ENCODE measurements around the gene KBTBD2. TPM values are rescaled to one million over a fixed set of nuclear protein-coding genes. Genes with fewer than 3 reads are reported as not detected.
"Not testable (repeated sequence)": the region's sequence is repeated elsewhere in the genome, so short reads cannot be mapped to it uniquely, and the experiment has no call there.

The KBTBD2 gene
- total RNA-seq, 1 donor = 47.0 TPM

DNA sequence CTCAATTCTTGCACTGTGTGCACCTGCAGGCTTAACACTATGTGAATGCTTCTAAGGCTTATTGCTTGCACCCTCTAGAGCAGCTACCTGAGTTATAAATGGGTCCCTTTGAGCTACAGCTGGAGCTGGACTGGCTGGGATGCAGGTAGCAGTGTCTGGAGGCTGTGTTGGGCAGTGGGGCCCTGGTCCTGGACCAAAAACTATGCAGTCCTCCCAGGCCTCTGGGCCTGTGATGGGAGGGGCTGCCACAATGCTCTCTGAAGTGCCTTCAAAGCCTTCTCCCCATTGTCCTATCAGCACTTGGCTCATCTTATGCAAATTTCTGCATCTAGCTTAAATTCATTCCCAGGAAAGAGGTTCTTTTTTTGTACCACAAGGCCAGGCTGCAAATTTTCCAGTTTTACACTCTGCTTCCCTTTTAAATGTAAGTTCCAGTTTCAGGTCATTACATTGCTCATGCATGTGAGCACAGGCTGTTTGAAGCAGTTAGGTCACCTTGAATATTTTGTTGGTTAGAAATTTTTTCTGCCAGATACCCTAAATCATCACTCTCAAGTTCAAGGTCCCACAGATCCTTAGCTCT, 26.0 kb downstream of the KBTBD2 start:
- no peaks in the 10 kb centered on the region for H3K9me3 ChIP-seq (ENCODE audit: low read depth, low read length)
- no peaks in the 10 kb centered on the region for H3K4me1 ChIP-seq (ENCODE audit: insufficient read depth, low read length)
- no peak overlapping the region for H3K4me3 ChIP-seq (ENCODE audit: insufficient read depth, low read length)
- no peak overlapping the region for H3K4me2 ChIP-seq (ENCODE audit: insufficient read depth, low read length)
- no peak overlapping the region for H3K27ac ChIP-seq (ENCODE audit: low read depth, low read length)
- H3K36me3 ChIP-seq (ENCODE audit: insufficient read depth, low read length) = peaks cover 18% of the 10 kb centered on the region
- peaks cover 5% of the 10 kb centered on the region for H4K20me1 ChIP-seq (ENCODE audit: insufficient read depth, low read length)
- peaks cover 13% of the 10 kb centered on the region for H3K79me2 ChIP-seq (ENCODE audit: insufficient read depth, low read length)
- H2AFZ ChIP-seq (ENCODE audit: low read length) = no peak overlapping the region
- DNase-seq (ENCODE audit: insufficient read length, low spot score, missing footprints) = no peak
- H3K27me3 ChIP-seq (ENCODE audit: insufficient read depth, low read length) = no peaks in the 10 kb centered on the region
- no peak for TF ChIP-seq CTCF (IDR thresholded peaks at IDR 0.05; ENCODE audit: extremely low read depth, low read depth, low read length)

DNA sequence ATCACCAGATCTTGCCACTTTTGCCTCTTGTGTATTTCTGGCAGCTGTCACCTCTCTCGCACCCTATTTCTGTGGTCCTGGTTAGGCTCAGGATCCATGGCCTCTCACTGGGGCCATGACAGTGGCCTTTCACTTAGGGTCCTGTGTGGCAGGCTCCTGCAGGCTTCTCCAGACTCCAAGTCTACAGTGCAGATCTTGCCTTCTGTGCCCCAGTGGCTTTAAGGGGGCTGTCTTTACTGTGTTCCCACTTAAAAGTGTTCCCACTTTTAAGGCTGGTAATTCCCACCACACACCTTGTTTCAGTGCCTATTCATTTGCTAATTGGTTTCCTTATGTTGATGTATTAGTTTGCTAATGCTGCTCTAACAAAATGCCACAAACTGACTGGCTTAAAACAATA, 27.7 kb downstream of the KBTBD2 start:
- not testable (repeated sequence) for H3K79me2 ChIP-seq (ENCODE audit: insufficient read depth, low read length); H3K4me1 ChIP-seq (ENCODE audit: insufficient read depth, low read length); H3K27me3 ChIP-seq (ENCODE audit: insufficient read depth, low read length); H3K9me3 ChIP-seq (ENCODE audit: low read depth, low read length); H2AFZ ChIP-seq (ENCODE audit: low read length); H4K20me1 ChIP-seq (ENCODE audit: insufficient read depth, low read length); H3K4me2 ChIP-seq (ENCODE audit: insufficient read depth, low read length); H3K36me3 ChIP-seq (ENCODE audit: insufficient read depth, low read length); DNase-seq (ENCODE audit: insufficient read length, low spot score, missing footprints); H3K4me3 ChIP-seq (ENCODE audit: insufficient read depth, low read length); H3K27ac ChIP-seq (ENCODE audit: low read depth, low read length)

- Histone ChIP-seq H4K20me1 (ENCODE audit: insufficient read depth, low read length) (peaks cover 5% of the 10 kb centered on the region), H3K9me3 (ENCODE audit: low read depth, low read length) (no peaks in the 10 kb centered on the region), H3K4me1 (ENCODE audit: insufficient read depth, low read length) (no peaks in the 10 kb centered on the region), H3K4me3 (ENCODE audit: insufficient read depth, low read length) (no peak overlapping the region), H3K4me2 (ENCODE audit: insufficient read depth, low read length) (no peak overlapping the region), H3K79me2 (ENCODE audit: insufficient read depth, low read length) (no peaks in the 10 kb centered on the region), H2AFZ (ENCODE audit: low read length) (no peak overlapping the region), H3K36me3 (ENCODE audit: insufficient read depth, low read length) (no peaks in the 10 kb centered on the region), H3K27me3 (ENCODE audit: insufficient read depth, low read length) (no peaks in the 10 kb centered on the region), H3K27ac (ENCODE audit: low read depth, low read length) (no peak overlapping the region)
- no peak for TF ChIP-seq CTCF (IDR thresholded peaks at IDR 0.05; ENCODE audit: extremely low read depth, low read depth, low read length)
- no peak for DNase-seq (ENCODE audit: insufficient read length, low spot score, missing footprints)
Measured at GRCh38 chr7:32860090-32860489, 31.5 kb downstream of the KBTBD2 start.

DNA sequence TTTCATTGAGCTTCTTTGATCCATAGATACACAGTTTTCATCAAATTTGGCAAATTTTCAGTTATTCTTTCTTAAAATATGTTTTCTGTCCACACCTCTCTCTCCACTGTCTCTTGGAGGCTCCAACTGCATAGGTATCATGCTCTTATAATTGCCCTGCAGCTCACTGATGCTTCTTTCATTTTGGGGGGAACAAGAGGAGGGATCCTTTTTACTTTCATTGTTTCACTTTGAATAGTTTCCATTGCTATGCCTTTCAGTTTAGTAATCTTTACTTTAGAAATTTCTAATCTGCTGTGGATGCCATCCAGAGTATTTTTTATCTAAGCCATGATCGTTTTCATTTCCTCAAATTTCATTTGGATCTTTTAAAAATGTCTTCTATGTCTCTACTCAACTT, 32.9 kb downstream of the KBTBD2 start:
- no peak for DNase-seq (ENCODE audit: insufficient read length, low spot score, missing footprints)
- H3K4me1 ChIP-seq (ENCODE audit: insufficient read depth, low read length) = no peaks in the 10 kb centered on the region
- H3K36me3 ChIP-seq (ENCODE audit: insufficient read depth, low read length) = no peaks in the 10 kb centered on the region
- no peaks in the 10 kb centered on the region for H3K9me3 ChIP-seq (ENCODE audit: low read depth, low read length)
- H4K20me1 ChIP-seq (ENCODE audit: insufficient read depth, low read length) = peaks cover 3% of the 10 kb centered on the region
- no peak overlapping the region for H3K4me2 ChIP-seq (ENCODE audit: insufficient read depth, low read length)
- H3K79me2 ChIP-seq (ENCODE audit: insufficient read depth, low read length) = no peaks in the 10 kb centered on the region
- TF ChIP-seq CTCF (IDR thresholded peaks at IDR 0.05; ENCODE audit: extremely low read depth, low read depth, low read length) = no peak
- no peaks in the 10 kb centered on the region for H3K27me3 ChIP-seq (ENCODE audit: insufficient read depth, low read length)
- no peak overlapping the region for H3K27ac ChIP-seq (ENCODE audit: low read depth, low read length)
- H2AFZ ChIP-seq (ENCODE audit: low read length) = no peak overlapping the region
- no peak overlapping the region for H3K4me3 ChIP-seq (ENCODE audit: insufficient read depth, low read length)

- not testable (repeated sequence) for H3K79me2 ChIP-seq (ENCODE audit: insufficient read depth, low read length)
Measured at GRCh38 chr7:32857063-32857462, 34.5 kb downstream of the KBTBD2 start.

GRCh38 chr7:32855837-32856775, 35.5 kb downstream of the KBTBD2 start:
- H3K4me3 ChIP-seq (ENCODE audit: insufficient read depth, low read length); H3K4me2 ChIP-seq (ENCODE audit: insufficient read depth, low read length); H4K20me1 ChIP-seq (ENCODE audit: insufficient read depth, low read length); H3K27me3 ChIP-seq (ENCODE audit: insufficient read depth, low read length); H3K9me3 ChIP-seq (ENCODE audit: low read depth, low read length); H3K36me3 ChIP-seq (ENCODE audit: insufficient read depth, low read length); H3K27ac ChIP-seq (ENCODE audit: low read depth, low read length); H3K79me2 ChIP-seq (ENCODE audit: insufficient read depth, low read length); H2AFZ ChIP-seq (ENCODE audit: low read length); DNase-seq (ENCODE audit: insufficient read length, low spot score, missing footprints); H3K4me1 ChIP-seq (ENCODE audit: insufficient read depth, low read length): not testable (repeated sequence)

More at GRCh38 chr7:32857063-32857462, 34.5 kb downstream of the KBTBD2 start:
- H3K4me3 ChIP-seq (ENCODE audit: insufficient read depth, low read length); H3K27me3 ChIP-seq (ENCODE audit: insufficient read depth, low read length); H3K27ac ChIP-seq (ENCODE audit: low read depth, low read length); H3K4me1 ChIP-seq (ENCODE audit: insufficient read depth, low read length); H4K20me1 ChIP-seq (ENCODE audit: insufficient read depth, low read length); H3K36me3 ChIP-seq (ENCODE audit: insufficient read depth, low read length); H3K4me2 ChIP-seq (ENCODE audit: insufficient read depth, low read length); H2AFZ ChIP-seq (ENCODE audit: low read length); H3K9me3 ChIP-seq (ENCODE audit: low read depth, low read length); DNase-seq (ENCODE audit: insufficient read length, low spot score, missing footprints): not testable (repeated sequence)
